HepG2 (cell line): ENCODE results near the gene COL4A2.

Experiments used
- CHD2 ChIP-seq: IDR thresholded peaks from 2 replicates; pipeline ENCODE4 v1.6.1; 2011; ENCODE audit warnings: low read depth, low read length, improper control_type of control experiment
- MAFF ChIP-seq: IDR thresholded peaks from 2 replicates; pipeline ENCODE4 v1.6.1; 2011; ENCODE audit warnings: low read depth, low read length, improper control_type of control experiment
- MAFK ChIP-seq, 2 experiments: IDR thresholded peaks in 1 of 2; conservative IDR thresholded peaks in 1 of 2; 2 replicates each; pipeline ENCODE4 v1.6.1; 2011; ENCODE audit warnings: improper control_type of control experiment in 2 of 2, low read length in 2 of 2
- NR3C1 ChIP-seq: sonication (generic); formaldehyde crosslinking; IDR thresholded peaks from 2 replicates; pipeline ENCODE4 v1.4.0; 2020; ENCODE audit warnings: missing genetic modification reagents
- POLR2A ChIP-seq, 2 experiments: IDR thresholded peaks; 2 replicates each; pipeline ENCODE4 v1.6.1; 2011; ENCODE audit warnings: low read depth in 2 of 2, low read length in 2 of 2, mild to moderate bottlenecking in 1 of 2, moderate library complexity in 1 of 2; ENCODE audit not compliant: insufficient read depth in 1 of 2
- SP1 ChIP-seq, 2 experiments: fragments of 450-650 bp in 1 of 2; sonication (generic) in 1 of 2; formaldehyde crosslinking in 1 of 2; IDR thresholded peaks; 2 replicates each; pipeline versions ENCODE4 v1.4.0 to v1.6.1; 2016 to 2020; ENCODE audit warnings: missing genetic modification reagents in 1 of 2
- ZNF12 ChIP-seq: sonication (generic); formaldehyde crosslinking; IDR thresholded peaks from 2 replicates; pipeline ENCODE4 v1.5.0; 2020; ENCODE audit warnings: missing genetic modification reagents
- ZNF264 ChIP-seq: sonication (generic); formaldehyde crosslinking; IDR thresholded peaks from 2 replicates; pipeline ENCODE4 v1.4.0; 2020; ENCODE audit warnings: missing genetic modification reagents
- ZNF652 ChIP-seq: IDR thresholded peaks from 2 replicates; pipeline ENCODE4 v1.6.1; 2016; ENCODE audit warnings: low read depth, borderline replicate concordance
- ZNF781 ChIP-seq: sonication (generic); formaldehyde crosslinking; IDR thresholded peaks from 2 replicates; pipeline ENCODE4 v1.5.1; 2020; ENCODE audit warnings: borderline replicate concordance, mild to moderate bottlenecking, missing genetic modification reagents; ENCODE audit errors: not compliant biosample characterization
- ZNF782 ChIP-seq: sonication (generic); formaldehyde crosslinking; IDR thresholded peaks from 2 replicates; pipeline ENCODE4 v1.4.0; 2020; ENCODE audit warnings: missing genetic modification reagents, mild to moderate bottlenecking, borderline replicate concordance
- TF ChIP-seq, protein P1 (sequence below): sonication (generic); formaldehyde crosslinking; IDR thresholded peaks from 2 replicates; pipeline ENCODE4 v1.5.0; 2020; ENCODE audit warnings: mild to moderate bottlenecking, missing genetic modification reagents
- TF ChIP-seq, protein P2 (sequence below): sonication (generic); formaldehyde crosslinking; IDR thresholded peaks from 2 replicates; pipeline ENCODE4 v1.5.0; 2020; ENCODE audit warnings: mild to moderate bottlenecking, missing genetic modification reagents, moderate library complexity

DNA sequence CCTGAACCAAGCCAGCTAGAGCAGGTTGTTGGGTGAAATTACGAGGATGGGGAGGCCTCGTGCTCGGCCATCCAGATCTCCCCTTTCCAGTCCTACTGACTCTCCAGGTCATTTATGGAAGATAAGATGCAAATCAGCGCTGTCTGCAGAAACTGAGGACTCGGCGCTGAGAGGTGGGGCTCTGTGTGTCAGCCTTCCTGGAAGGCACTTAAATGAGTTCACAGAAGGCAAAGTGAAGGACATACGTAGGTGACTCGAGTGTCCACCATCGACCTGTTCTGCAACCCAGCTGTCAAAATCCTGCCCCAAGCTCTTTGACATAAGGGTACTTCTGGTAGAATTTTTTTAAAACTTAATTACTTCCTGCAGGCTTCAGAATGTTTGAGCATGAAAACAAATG, 168.0 kb downstream of the COL4A2 start:
- no peak for TF ChIP-seq ZNF12
- no peak for TF ChIP-seq MAFF
- TF ChIP-seq NR3C1, result no peak
- no peak for TF ChIP-seq ZNF264 (CRISPR knock-in tag)
- TF ChIP-seq ZNF782 (CRISPR knock-in tag), result no peak
- TF ChIP-seq ZNF652 (CRISPR knock-in tag), result no peak
- TF ChIP-seq, protein P1, sequence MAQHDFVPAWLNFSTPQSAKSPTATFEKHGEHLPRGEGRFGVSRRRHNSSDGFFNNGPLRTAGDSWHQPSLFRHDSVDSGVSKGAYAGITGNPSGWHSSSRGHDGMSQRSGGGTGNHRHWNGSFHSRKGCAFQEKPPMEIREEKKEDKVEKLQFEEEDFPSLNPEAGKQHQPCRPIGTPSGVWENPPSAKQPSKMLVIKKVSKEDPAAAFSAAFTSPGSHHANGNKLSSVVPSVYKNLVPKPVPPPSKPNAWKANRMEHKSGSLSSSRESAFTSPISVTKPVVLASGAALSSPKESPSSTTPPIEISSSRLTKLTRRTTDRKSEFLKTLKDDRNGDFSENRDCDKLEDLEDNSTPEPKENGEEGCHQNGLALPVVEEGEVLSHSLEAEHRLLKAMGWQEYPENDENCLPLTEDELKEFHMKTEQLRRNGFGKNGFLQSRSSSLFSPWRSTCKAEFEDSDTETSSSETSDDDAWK (CRISPR knock-in tag), result no peak
- no peak for TF ChIP-seq SP1 (IDR thresholded peaks at IDR 0.05)
- TF ChIP-seq SP1 (CRISPR knock-in tag; IDR thresholded peaks at IDR 0.05), result no peak
- TF ChIP-seq, protein P2, sequence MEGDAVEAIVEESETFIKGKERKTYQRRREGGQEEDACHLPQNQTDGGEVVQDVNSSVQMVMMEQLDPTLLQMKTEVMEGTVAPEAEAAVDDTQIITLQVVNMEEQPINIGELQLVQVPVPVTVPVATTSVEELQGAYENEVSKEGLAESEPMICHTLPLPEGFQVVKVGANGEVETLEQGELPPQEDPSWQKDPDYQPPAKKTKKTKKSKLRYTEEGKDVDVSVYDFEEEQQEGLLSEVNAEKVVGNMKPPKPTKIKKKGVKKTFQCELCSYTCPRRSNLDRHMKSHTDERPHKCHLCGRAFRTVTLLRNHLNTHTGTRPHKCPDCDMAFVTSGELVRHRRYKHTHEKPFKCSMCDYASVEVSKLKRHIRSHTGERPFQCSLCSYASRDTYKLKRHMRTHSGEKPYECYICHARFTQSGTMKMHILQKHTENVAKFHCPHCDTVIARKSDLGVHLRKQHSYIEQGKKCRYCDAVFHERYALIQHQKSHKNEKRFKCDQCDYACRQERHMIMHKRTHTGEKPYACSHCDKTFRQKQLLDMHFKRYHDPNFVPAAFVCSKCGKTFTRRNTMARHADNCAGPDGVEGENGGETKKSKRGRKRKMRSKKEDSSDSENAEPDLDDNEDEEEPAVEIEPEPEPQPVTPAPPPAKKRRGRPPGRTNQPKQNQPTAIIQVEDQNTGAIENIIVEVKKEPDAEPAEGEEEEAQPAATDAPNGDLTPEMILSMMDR (CRISPR knock-in tag), result no peak
- TF ChIP-seq POLR2A (IDR thresholded peaks at IDR 0.05; ENCODE audit: insufficient read depth in 1 of 2, low read depth in 2 of 2, low read length in 2 of 2), result no peak
- TF ChIP-seq CHD2, result no peak
- no peak for TF ChIP-seq MAFK (conservative IDR thresholded peaks at IDR 0.05 in 1 of 2, IDR thresholded peaks at IDR 0.05 in 1 of 2; ENCODE audit: low read length in 2 of 2)
- no peak for TF ChIP-seq ZNF781 (CRISPR knock-in tag)
